GM18870 (cell line): ENCODE measurements around the gene CDH2.

ENCODE experiments used
- ATAC-seq: cut with Tn5 transposase; IDR thresholded peaks from one replicate; pipeline ENCODE4 v1.9.1; 2021; ENCODE audit warnings: moderate library complexity; ENCODE audit not compliant: unreplicated experiment

Gene CDH2

DNA sequence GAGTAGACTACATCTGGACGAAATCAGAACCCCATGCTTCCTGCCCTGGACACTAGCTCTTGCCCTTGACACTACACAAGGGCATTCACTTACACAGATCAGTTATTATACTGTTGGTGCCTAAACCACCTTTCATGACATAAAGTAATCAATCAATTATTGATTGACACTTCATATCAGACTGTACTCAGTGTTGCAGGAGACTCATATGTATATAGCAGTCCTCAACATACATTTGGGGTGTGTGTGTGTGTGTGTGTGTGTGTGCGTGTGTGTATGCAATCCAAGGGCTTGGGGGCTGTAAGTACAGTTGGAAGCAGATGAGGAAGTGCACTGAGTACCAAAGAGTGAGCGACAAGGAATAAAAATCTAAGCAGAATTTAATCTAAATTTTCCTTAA, 5.1 kb downstream of the CDH2 start:
- no peak for ATAC-seq

DNA sequence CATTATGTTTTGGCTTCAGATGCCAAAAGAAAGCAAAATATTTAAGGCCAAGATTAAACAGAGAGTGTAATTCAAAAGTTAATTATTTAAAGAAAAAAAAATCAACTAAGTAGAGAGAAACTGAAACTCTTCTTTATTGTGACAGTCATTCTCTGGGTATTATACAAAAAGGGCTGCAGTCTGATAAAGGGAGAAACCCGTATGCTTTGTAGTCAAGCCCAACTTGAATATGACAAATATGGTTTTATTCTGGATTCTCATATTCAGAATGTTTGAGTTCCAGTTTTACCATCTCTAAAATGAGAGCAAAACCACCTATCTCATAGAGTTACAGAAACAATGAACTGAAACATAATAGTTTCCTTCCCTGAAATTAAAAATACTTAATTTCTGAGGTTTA, 8.2 kb downstream of the CDH2 start:
- ATAC-seq = no peak

DNA sequence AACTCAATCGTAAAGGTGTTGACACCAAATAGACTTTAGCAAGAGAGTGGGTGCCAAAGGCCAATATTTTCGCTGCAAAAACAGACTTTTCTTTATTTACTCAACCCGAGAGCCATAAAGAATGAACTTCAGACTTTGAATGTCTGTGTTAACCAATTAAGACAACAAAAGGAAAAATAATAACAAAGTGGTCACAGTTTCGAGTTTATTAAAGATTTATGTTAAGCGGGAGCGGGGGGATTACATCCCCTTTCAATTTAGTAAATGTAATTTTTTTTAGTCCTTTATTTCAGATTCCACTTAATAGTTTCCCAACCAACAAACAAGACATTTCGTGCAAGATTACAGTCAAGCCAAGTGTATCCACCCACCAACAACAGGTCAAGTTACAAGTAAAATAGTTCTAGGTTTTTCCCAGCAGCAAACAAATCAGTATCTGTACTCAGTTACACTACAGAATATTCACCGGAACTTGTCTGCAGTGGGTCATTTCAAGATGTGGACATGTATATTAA, 9.0 kb downstream of the CDH2 start:
- no peak for ATAC-seq

DNA sequence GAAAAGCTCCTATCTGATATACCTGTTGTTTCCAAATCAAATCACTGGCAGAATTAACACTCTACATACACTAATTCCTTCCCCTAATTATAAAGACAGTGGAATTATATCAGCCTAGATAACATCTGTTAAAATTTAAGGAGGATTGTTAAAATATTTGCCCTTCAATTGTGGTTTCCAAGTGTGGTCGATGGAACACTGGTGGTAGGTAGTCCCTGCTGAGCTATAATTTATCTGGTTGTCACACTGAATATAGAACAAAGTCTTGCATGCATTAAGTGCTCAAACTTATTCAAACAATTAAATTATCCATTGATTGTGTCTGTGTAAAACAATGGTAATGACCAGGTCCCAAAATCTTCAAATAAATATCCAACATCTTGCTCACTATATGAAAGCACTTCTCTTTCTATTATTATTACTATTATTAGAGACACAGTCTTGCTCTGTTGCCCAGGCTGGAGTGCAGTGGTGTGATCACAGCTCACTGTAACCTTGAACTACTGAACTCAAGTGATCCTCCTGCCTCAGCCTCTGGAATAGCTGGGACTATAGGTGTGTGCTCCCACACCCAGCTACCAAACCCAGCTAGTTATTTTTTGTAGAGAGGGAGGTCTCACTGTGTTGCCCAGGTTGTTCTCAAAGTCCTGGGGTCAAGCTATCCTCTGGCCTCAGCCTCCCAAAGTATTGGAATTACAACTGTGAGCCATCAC, 12.0 kb downstream of the CDH2 start:
- ATAC-seq = no peak

DNA sequence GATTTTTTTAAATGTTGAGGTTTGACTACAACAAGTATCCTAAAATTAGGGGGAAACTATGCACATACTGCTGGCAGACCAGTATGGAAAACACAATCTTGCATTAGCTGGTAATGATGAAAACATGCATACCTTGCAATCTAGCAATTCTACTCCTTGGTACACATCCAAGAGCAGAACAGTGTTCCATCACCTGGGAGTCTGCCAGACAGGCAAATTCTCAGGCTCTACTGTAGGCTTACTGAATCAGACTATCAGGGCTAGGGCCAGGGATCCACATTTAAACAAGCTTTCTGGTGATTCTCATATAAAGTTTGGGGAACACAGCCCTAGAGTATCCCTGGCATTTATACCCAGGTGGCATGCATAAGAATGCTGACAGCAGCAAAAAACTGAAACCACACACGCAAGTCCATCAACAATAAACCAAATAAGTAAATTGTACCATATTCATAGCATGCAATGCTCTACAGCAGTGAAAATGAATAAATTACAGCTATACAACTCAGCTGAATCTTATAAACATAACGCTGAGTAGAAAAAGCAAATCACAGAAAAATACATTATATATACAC, 13.6 kb downstream of the CDH2 start:
- no peak for ATAC-seq

DNA sequence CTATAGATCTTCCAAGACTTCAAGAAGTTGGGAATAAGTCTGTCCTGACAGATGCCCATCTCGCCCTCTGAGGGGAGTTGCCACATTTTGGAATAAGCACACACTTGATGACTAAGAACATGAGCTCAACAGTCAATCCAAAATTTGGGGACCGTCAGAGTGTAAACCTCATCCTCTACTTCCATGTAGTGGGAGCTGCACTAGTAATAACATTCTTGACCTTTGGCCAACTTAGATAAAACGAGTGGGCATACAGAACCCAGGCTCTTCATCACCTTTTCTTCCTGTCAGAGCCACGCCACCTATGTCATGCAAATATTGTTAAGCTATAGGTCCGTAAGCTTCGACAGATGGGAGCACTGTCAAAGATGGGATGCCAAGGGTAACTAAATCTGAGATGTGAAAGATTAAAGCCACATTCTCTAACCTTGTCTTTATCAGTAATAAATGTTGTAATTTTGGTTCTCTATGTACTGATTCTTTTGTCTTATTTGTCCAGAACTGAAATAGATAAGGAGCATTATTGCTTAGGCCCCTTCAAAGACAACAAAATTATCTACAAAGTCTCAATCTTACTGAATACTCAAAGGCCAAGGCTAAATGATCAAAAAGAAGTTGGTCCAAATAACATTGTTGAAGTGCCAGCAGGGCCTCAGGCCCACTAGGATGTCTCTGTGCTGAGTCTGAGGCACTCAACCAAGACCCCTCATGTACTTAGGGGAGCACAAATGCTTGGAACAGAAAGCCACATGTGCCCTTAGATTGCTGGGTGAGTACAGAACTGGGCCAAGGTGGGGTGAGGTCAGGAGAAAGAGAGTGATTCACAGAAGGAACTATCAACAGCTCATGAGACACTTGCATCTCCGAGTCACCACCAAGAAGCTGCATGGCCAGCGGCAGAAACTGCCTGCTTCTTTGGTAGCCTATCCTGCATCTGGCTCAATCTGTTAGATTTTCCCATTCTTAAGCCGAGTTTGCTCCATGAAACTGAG, 15.0 kb downstream of the CDH2 start:
- no peak for ATAC-seq

DNA sequence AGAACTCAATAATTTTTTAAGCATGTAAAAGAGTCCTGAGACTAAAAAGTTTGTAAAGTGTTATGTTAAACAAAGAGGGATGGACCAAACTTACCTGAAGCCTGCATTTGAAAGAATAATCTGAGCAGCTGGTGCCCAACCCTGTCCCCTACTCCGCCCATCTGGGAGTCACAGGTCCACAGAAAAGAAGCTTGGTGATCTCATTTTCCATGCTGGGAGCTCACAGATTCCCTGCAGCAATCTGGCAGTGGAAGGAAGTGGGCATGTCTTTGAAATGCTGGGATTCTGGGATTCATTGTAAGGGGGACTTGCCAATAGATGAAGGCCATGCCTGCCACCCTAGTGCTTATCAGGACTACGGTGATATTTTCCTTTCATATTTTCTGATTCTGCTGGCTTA, 17.9 kb downstream of the CDH2 start:
- no peak for ATAC-seq

DNA sequence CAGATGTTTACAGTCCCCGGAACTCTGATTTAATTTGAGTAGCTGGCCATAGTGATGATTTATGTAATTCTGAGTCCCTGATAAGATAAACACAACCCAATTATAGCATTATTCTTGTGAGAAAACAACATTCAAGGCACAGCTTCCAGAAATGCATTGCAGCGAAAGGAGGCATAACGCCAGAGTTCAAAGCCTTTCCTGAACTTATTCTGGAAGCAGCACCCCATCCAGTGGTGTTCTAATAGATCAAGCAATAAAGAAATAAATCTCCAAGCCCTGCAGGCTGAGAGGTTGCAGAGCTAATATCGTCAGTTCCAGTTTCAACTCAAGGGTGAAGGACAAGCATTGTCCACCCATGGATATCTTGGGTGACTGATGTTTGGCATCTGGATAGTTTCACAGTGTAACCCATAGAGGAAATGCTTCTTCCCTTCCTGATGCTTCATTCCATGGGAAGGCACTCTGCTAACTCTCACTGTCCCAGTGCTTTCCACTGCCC, 18.8 kb downstream of the CDH2 start:
- ATAC-seq = no peak

DNA sequence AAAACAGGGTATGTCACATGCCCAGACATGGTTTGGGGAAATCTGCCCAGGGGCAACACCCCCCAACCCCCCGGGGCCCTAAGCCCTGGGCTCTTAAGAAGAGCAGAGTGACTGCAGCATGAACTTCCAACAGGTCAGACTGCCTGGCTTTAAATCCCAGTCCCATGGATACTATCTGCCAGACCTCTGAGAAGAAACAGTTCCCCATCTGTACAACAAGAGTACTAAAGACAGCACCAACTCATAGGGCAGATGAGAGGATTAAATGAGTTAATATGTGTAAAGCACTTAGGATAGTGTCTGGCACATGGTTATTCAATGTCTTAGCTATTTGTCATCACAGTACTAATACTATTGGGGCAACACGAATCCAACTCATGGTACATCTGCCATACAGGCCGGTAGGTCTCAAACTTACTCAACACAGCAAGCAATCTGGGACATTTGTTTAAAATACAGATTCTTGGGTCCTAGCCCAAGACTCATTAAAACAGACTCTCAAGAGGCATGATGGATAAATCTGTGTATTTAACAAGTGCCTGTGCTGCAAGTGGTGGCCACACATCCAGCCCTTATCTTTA, 23.4 kb downstream of the CDH2 start:
- ATAC-seq = no peak

DNA sequence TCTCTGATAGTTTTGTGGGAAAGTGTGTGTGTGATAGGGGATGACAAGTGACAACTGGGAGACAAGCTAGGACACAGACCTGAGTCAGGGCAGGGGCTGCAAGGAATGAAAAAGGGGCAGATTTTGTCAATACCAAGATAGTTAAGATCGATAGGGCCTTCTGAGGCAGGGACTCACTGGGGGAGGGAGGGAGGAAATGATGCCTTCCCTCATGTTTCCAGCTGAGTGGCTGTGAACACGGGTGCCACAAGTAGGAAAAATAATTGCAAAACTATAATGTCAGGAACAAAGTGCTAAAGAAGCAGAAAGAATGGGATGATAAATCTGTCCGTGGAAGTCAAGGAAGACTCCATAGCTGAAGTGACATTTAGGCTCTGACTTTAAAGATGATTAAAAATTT, 24.2 kb downstream of the CDH2 start:
- no peak for ATAC-seq

DNA sequence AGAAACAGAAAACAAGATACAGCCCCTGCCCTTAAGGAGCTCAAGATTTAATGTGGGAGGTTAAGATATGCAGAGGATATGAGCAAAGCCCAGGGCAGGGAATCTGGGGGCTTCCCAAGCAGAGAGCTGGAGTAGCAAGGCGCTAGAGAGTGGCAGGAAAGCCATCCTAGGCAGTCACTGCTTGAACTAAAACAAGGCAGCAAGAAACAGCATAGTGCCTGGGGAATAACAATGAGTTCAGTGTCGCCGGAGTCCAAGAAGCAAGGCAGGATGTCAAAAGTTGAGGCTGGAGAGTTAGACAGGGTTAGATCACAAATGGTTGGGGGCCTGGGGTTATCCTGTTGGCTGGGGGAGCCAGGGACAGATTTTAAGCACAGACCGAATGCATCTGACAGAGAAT, 24.6 kb downstream of the CDH2 start:
- no peak for ATAC-seq

DNA sequence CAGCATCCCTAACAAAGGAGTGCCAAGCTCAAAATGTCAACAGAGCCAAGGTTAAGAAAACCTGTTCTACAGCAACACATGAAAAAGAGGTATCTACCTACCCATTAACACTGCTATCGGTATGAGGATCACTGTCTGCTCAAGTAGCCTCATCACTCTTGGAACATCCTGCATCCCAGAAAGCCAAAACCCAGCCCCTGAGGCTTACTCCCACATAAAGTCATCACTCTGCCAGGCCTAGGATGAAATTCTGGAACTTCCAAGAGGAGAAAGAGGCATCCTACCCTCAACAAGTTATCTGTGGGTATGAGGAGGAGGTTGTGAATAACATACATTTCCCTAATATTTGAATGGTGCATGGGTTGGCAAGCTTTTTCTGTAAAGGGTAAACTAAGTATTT, 25.5 kb downstream of the CDH2 start:
- no peak for ATAC-seq

DNA sequence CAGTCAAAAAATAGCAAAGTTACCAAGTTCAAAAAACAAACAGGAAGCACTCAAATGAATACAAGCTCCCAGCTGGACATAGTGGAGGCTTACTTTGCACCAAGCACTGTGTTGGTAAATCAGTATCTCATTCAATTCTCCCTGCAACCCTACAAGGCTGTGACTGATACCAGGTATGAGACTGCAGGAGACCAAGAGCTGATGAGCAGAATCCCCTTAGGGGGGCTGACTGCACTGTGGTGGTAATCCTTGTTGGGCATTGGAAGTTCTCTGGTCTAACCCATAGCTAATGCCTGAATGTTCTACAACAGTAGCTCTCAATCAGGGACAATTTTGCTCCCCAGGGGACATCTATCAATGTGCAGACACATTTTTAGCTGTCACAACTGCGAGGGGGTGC, 26.0 kb downstream of the CDH2 start:
- no peak for ATAC-seq

DNA sequence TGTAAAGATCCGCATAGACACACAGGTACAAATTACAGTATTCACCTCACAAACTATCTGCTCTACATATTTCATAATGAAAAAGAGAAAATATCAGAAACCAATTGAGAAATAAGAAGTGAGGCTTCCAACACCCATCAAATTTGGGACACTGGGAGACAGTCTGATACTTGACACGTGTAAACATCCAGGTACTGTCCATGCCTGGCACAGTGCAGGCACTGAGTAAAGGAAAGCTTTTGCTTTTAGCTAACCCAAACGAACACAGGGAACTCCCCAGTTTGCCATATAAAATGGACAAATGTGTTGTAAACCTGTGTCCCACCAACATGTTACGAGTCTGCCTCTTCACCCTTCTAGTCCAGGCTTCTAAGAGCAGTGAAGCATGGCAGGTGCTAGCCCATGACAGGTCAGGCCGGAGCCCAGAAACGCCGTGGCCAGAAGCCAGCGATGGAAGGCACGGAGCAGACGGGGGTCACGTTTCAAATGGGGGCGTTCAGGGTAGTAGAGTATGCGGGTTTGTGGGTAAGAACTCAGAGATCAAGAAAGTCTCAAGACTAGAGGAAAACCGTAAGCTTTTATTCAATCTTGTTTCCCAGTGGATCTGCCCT, 27.0 kb downstream of the CDH2 start:
- ATAC-seq = no peak

DNA sequence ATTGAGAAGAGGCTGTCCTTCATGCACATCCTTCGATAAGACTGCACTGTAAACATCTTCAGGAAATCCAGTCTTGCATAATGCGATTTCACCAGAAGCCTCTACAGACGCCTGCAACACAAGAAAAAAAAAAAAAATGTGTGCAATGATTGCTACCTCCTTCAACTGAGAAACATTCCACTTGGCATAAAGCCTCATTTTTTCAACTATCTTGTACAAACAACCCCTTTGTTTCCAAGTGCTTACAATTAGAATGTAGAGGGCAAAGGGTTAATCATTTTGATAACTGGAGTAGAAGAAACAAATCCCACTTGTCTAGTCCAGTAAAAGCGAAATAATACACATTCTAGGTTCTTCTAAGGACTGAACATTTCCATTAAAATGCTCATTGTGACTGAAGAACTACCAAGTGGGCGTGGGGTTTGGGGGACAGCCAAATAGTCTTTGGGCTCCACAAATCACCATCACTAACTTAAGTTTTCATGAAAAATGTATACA, 29.2 kb downstream of the CDH2 start:
- no peak for ATAC-seq

DNA sequence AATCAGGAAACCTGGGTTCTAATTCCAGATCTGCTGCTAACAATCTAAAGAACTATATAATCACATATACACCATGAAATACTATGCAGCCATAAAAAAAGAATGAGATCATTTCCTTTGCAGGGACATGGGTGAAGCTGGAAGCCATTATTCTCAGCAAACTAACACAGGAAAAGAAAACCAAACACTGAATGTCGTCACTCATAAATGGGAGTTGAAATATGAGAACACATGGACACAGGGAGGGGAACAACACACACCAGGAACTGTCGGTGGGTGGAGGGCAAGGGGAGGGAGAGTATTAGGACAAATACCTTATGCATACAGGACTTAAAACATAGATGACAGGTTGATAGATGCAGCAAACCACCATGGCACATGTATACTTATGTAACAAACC, 33.2 kb downstream of the CDH2 start:
- ATAC-seq = no peak

DNA sequence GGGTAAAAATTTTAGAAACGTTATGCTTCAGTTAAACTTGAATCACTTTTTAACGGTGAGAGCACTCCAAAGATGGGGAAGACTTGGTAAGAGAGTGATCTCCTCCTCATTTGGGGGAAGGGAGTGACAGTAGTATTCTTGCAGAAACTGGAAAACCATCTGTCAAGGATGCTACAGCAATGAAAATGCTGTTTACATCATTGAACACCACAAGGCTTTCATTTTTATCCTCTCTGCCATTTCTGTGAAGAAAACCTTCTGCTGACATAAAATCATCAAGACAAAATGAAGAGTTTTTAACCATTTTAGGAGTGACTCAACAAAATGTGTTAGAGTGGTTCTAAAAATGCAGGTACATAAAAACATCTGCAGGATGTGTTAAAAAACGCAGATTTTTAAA, 38.1 kb downstream of the CDH2 start:
- ATAC-seq = no peak

DNA sequence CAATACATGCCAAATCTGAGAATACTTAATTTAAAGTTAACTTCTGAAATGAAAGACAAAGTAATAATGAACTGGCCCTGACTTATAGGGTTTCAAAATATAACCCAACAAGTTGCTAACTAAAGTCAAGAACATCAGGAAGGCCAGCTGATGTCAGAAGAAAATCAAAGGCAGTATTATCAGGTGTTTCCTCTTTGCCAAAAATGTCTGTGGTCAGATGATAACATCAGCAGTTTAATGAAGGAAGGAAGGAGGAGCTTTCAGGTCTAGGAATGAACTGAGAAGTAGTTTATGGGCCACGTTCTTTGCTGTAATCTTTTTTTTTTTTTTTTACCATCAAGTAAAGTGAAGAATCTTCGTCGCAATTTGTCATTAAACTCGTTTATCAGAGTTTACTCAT, 40.9 kb downstream of the CDH2 start:
- no peak for ATAC-seq

DNA sequence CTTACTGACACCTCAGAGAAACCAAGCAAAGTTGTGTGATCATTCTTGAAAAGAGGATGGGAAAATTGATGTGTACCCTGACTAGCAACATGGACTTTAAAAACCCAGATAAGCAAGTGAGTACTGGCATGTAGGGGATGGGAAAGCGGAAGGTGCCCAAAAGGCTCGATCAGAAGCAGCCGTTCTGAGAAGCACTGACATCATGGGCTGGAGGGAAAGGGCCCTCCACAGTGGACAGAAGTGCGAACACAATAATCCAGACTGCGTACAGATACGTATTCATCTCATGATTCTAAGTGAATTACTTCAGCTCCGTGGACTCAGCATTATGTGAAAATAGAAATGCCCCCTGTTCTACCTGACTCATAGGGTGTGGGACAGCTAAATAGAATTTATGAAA, 42.2 kb downstream of the CDH2 start:
- ATAC-seq = no peak

DNA sequence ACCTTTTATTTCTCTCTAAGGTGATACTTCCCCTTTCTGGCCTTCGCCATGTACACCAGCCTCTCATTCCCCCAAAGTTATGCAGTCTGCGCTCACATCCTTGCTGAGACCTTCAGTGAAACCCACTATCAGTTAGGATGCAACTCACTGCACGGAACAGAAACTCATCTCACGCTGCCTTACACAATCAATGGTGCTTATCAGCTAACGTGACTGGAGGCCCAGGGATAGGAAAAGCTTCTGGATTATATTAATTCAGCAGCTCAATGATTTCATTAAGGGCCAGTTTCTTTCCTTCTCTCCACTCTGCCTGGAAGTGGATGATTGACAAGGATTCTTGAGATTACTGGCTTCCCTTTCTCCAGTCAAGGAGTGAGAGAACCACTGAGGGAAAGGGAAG, 44.8 kb downstream of the CDH2 start:
- no peak for ATAC-seq

DNA sequence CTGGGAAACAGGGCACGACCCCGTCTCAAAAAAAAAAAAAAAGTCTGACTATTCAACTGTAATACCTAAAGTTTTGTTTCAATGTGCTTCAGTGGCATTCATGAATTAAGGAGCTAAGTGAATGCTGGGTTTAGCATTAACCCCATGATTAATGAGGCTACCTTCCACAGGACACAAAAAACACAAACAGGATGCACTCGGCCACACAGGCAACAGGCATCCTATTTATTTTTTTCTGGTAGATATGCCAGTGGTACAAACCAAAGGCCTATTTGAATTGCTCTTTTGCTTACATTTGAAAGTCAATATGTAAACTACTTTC, 48.3 kb downstream of the CDH2 start:
- no peak for ATAC-seq
